K562 (cell line): ENCODE measurements around the gene ANO8. TPM values are rescaled to one million over a fixed set of nuclear protein-coding genes. Genes with fewer than 3 reads are reported as not detected.

ENCODE experiments used
- BRF1 ChIP-seq: IDR thresholded peaks from 3 replicates; pipeline ENCODE4 v1.6.1; 2011; ENCODE audit warnings: borderline replicate concordance, mild to moderate bottlenecking; ENCODE audit not compliant: insufficient read length; ENCODE audit errors: extremely low read depth
- CREB5 ChIP-seq: fragments of 250-450 bp; sonication (Bioruptor Pico); IDR thresholded peaks from 2 replicates; pipeline ENCODE4 v1.5.0; 2020; ENCODE audit warnings: mild to moderate bottlenecking
- ERF ChIP-seq: fragments of 450-650 bp; formaldehyde crosslinking; IDR thresholded peaks from 2 replicates; pipeline ENCODE4 v1.4.0; 2020; ENCODE audit warnings: mild to moderate bottlenecking, mixed read lengths
- FOXA1 ChIP-seq: fragments of 450-650 bp; IDR thresholded peaks from 2 replicates; pipeline ENCODE4 v1.6.1; 2016; ENCODE audit warnings: mild to moderate bottlenecking, borderline replicate concordance
- HNRNPK ChIP-seq: fragments of 200-400 bp; formaldehyde crosslinking; IDR thresholded peaks from one replicate; pipeline ENCODE4 v1.6.1; 2018; ENCODE audit warnings: mild to moderate bottlenecking, low read depth, low read length; ENCODE audit not compliant: poor library complexity, severe bottlenecking
- KLF13 ChIP-seq: fragments of 450-650 bp; IDR thresholded peaks from 2 replicates; pipeline ENCODE4 v1.6.1; 2016; ENCODE audit warnings: missing genetic modification characterization, low read depth, mild to moderate bottlenecking, missing compliant biosample characterization, moderate library complexity, borderline replicate concordance
- NRF1 ChIP-seq, 2 experiments: fragments of 450-650 bp; IDR thresholded peaks in 1 of 2; conservative IDR thresholded peaks in 1 of 2; 2 replicates each; pipeline ENCODE4 v1.6.1; 2014; ENCODE audit warnings: mild to moderate bottlenecking in 2 of 2
- OTX1 ChIP-seq: fragments of 450-650 bp; formaldehyde crosslinking; IDR thresholded peaks from 2 replicates; pipeline ENCODE4 v1.4.0; 2022; ENCODE audit warnings: mild to moderate bottlenecking
- PHB ChIP-seq: fragments of 250-450 bp; sonication (Bioruptor Pico); IDR thresholded peaks from 2 replicates; pipeline ENCODE4 v1.5.0; 2021
- POLR2B ChIP-seq: fragments of 450-650 bp; IDR thresholded peaks from 2 replicates; pipeline ENCODE4 v1.6.1; 2018; ENCODE audit warnings: low read depth; ENCODE audit not compliant: partially characterized antibody
- RFX1 ChIP-seq: fragments of 450-650 bp; IDR thresholded peaks from 2 replicates; pipeline ENCODE4 v1.6.1; 2016; ENCODE audit warnings: mild to moderate bottlenecking, moderate library complexity
- THRA ChIP-seq: fragments of 450-650 bp; IDR thresholded peaks from 2 replicates; pipeline ENCODE4 v1.6.1; 2017; ENCODE audit warnings: mild to moderate bottlenecking, moderate library complexity
- ZNF133 ChIP-seq: fragments of 250-450 bp; sonication (Bioruptor Pico); IDR thresholded peaks from 2 replicates; pipeline ENCODE4 v1.4.0; 2020; ENCODE audit warnings: mild to moderate bottlenecking
- polyA plus RNA-seq, 8 experiments: library from polyadenylated mRNA; depleted of rRNA in 4 of 8; stranded (reverse) in 5 of 8; unstranded in 3 of 8; fragments of >200 nt; fragmentation: Nextera tagmentation in 2 of 8; fragmentation: Illumina TruSeq in 1 of 8; extraction: Ambion mirVana in 2 of 8; extraction: Trizol in 1 of 8; gene quantifications; 2 replicates each; pipeline versions ENCODE4 v1.2.1 to v1.2.3, GENCODE V29; 2011 to 2014; ENCODE audit warnings: inconsistent platforms in 1 of 8, missing spikeins in 1 of 8
- total RNA-seq, 7 experiments: library from RNA; depleted of rRNA in 6 of 7; stranded (reverse); fragments of >200 nt in 6 of 7; fragmentation: Illumina TruSeq in 2 of 7; extraction: Trizol in 2 of 7; gene quantifications; 2 replicates each; pipeline versions ENCODE4 v1.2.1 to v1.2.3, GENCODE V29; 2011 to 2021; ENCODE audit warnings: low replicate concordance in 1 of 7
- TF ChIP-seq, protein P1 (sequence below): sonication (generic); formaldehyde crosslinking; IDR thresholded peaks from 2 replicates; pipeline ENCODE4 v1.8.0; 2022; ENCODE audit warnings: missing genetic modification reagents, mild to moderate bottlenecking, borderline replicate concordance
- TF ChIP-seq, protein P2 (sequence below), 2 experiments: IDR thresholded peaks; 2 replicates each; pipeline ENCODE4 v1.6.1; 2011; ENCODE audit warnings: borderline replicate concordance in 1 of 2, control low read depth in 1 of 2, low read depth in 1 of 2, low read length in 1 of 2, mild to moderate bottlenecking in 1 of 2, mixed read lengths in 1 of 2, moderate library complexity in 1 of 2; ENCODE audit not compliant: insufficient read depth in 1 of 2, insufficient read length in 1 of 2, poor library complexity in 1 of 2, severe bottlenecking in 1 of 2; ENCODE audit errors: extremely low read depth in 1 of 2
- TF ChIP-seq, protein P3 (sequence below): fragments of 250-450 bp; sonication (Bioruptor Pico); IDR thresholded peaks from 2 replicates; pipeline ENCODE4 v1.4.0; 2020; ENCODE audit warnings: mild to moderate bottlenecking
- TF ChIP-seq, protein P4 (sequence below): fragments of 250-450 bp; sonication (Bioruptor Pico); IDR thresholded peaks from 2 replicates; pipeline ENCODE4 v1.8.0; 2022; ENCODE audit warnings: moderate library complexity, mild to moderate bottlenecking, inconsistent platforms

Gene ANO8
- total and polyA plus RNA-seq, 9 of the 15 experiments (the other 6 are each of a cell fraction or from before 2014, with no cell fraction given) = 0.07 to 7.6 (median 2.3) TPM; not detected in 1

- TF ChIP-seq, protein P1, sequence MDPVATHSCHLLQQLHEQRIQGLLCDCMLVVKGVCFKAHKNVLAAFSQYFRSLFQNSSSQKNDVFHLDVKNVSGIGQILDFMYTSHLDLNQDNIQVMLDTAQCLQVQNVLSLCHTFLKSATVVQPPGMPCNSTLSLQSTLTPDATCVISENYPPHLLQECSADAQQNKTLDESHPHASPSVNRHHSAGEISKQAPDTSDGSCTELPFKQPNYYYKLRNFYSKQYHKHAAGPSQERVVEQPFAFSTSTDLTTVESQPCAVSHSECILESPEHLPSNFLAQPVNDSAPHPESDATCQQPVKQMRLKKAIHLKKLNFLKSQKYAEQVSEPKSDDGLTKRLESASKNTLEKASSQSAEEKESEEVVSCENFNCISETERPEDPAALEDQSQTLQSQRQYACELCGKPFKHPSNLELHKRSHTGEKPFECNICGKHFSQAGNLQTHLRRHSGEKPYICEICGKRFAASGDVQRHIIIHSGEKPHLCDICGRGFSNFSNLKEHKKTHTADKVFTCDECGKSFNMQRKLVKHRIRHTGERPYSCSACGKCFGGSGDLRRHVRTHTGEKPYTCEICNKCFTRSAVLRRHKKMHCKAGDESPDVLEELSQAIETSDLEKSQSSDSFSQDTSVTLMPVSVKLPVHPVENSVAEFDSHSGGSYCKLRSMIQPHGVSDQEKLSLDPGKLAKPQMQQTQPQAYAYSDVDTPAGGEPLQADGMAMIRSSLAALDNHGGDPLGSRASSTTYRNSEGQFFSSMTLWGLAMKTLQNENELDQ (CRISPR knock-in tag) = no peak
- TF ChIP-seq ZNF133 (CRISPR knock-in tag) = no peak
- TF ChIP-seq, protein P2, sequence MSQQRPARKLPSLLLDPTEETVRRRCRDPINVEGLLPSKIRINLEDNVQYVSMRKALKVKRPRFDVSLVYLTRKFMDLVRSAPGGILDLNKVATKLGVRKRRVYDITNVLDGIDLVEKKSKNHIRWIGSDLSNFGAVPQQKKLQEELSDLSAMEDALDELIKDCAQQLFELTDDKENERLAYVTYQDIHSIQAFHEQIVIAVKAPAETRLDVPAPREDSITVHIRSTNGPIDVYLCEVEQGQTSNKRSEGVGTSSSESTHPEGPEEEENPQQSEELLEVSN (IDR thresholded peaks at IDR 0.05; ENCODE audit: borderline replicate concordance in 1 of 2, extremely low read depth in 1 of 2, insufficient read depth in 1 of 2, insufficient read length in 1 of 2, low read depth in 1 of 2, low read length in 1 of 2, poor library complexity in 1 of 2, severe bottlenecking in 1 of 2) = peak; percentile 4 to 26
- TF ChIP-seq BRF1 = no peak
- TF ChIP-seq POLR2B = peak; percentile 41
- TF ChIP-seq KLF13 (tag) = no peak
- TF ChIP-seq, protein P3, sequence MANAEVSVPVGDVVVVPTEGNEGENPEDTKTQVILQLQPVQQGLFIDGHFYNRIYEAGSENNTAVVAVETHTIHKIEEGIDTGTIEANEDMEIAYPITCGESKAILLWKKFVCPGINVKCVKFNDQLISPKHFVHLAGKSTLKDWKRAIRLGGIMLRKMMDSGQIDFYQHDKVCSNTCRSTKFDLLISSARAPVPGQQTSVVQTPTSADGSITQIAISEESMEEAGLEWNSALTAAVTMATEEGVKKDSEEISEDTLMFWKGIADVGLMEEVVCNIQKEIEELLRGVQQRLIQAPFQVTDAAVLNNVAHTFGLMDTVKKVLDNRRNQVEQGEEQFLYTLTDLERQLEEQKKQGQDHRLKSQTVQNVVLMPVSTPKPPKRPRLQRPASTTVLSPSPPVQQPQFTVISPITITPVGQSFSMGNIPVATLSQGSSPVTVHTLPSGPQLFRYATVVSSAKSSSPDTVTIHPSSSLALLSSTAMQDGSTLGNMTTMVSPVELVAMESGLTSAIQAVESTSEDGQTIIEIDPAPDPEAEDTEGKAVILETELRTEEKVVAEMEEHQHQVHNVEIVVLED (CRISPR knock-in tag) = no peak
- TF ChIP-seq ERF (CRISPR knock-in tag) = 0 out of 2 replicates have a peak, but pooled peaks have one; percentile 35
- no peak for TF ChIP-seq HNRNPK
- peak; percentile 90 for TF ChIP-seq OTX1
- TF ChIP-seq CREB5 = no peak
- TF ChIP-seq, protein P4, sequence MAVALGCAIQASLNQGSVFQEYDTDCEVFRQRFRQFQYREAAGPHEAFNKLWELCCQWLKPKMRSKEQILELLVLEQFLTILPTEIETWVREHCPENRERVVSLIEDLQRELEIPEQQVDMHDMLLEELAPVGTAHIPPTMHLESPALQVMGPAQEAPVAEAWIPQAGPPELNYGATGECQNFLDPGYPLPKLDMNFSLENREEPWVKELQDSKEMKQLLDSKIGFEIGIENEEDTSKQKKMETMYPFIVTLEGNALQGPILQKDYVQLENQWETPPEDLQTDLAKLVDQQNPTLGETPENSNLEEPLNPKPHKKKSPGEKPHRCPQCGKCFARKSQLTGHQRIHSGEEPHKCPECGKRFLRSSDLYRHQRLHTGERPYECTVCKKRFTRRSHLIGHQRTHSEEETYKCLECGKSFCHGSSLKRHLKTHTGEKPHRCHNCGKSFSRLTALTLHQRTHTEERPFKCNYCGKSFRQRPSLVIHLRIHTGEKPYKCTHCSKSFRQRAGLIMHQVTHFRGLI (CRISPR knock-in tag) = no peak
- no peak for TF ChIP-seq RFX1
- TF ChIP-seq PHB (CRISPR knock-in tag) = no peak
- TF ChIP-seq NRF1 (conservative IDR thresholded peaks at IDR 0.05 in 1 of 2, IDR thresholded peaks at IDR 0.05 in 1 of 2) = no peak
- TF ChIP-seq THRA = no peak
- no peak for TF ChIP-seq FOXA1
Observed at GRCh38 chr19:17333611-17334413, 843 bp downstream of the ANO8 start (continued).
